GM18858 (cell line): Measurements from ENCODE around the gene NPHP4.
"Not testable (repeated sequence)": the region's sequence is repeated elsewhere in the genome, so short reads cannot be mapped to it uniquely, and the experiment has no call there.

ENCODE experiments used
- ATAC-seq: cut with Tn5 transposase; IDR thresholded peaks from one replicate; pipeline ENCODE4 v1.9.1; 2021; ENCODE audit not compliant: unreplicated experiment

The NPHP4 gene

DNA sequence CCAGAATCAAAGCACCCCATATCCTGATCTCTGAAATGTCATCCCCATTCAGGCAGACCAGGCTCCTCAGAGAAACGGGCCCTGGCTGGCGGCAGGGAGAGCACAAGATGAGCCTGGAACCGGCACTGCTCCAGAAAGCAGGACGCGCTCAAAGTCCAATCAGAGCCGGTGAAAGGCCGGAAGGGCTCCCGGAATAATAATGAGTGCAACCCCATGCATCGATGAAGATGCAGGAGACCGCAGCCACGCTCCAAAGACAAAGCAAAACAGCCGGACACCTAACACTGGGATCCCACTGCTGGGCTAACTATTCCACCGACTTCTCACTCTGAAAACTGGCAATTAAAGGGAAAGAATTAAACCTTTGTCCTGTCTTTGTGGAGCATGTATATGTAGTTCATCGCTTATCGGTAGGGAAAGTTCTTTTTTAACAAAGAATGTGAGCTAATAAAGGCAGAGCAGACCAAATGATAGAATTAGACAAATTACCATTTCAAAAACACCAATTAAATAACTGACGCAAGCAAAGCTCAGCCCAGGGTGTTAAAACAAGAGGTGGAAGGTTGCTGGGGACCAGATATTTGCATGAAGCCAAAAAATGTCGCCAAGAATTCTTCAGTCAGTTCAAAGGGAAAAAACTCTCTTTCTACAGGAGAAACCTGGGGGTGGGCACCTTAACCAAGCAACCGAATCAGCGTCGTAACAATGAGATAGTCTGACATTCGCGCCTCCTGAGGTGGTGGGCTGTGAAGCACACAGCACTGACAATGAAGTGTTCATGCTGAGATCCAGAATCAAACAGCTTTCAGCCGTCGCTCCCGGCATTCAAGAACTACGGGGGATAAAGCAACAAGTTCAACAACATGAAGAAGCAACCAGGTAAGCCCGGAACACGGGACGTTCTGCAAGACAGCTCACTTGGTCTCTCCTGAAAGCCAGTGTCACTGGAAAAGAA is 95.2 kb downstream of the NPHP4 start:
- no peak for ATAC-seq

DNA sequence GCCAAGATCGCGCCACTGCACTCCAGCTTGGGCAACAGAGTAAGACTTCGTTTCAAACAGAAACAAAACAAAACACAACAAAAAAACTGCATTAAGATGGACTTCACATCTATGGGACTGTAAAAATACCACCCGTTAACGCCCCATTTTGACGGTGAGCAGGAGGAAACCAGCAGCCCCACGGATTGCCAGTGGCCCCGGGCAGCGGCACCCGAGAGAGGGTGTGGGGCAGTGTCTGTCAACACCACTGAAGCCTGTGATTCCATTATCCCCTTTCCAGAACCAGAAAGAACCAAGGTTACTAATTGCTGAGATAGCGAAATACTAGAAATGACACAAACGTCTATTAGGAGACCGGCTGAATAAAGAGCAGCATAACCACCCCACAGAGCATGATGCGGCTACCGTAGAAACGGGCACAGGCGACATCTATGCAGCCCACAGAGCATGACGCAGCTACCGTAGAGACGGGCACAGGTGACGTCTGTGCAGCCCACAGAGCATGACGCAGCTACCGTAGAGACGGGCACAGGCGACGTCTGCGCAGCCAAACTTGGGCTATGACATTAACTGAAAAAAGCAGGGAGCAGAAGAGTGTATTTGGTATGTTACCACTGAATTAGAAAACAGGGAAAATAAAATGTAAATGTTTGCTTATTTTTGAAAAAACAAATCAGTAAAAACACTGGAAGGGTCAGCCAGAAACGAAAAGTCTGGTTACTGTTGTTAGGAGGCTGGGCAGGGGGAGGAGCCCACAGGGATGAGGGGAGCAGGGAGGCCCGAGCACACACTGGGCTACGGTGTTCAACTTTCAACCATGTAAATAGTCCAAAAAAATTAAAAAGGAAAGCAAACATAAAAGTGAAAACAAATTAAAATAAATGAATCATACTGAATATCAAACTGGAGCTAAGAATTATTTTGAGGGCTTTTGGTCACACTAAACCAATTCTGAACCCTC is 96.5 kb downstream of the NPHP4 start:
- ATAC-seq = no peak

GRCh38 chr1:5893699-5894278 is 98.4 kb downstream of the NPHP4 start:
- ATAC-seq = not testable (repeated sequence)

GRCh38 chr1:5892329-5892728 is 99.9 kb downstream of the NPHP4 start:
- ATAC-seq = no peak

DNA sequence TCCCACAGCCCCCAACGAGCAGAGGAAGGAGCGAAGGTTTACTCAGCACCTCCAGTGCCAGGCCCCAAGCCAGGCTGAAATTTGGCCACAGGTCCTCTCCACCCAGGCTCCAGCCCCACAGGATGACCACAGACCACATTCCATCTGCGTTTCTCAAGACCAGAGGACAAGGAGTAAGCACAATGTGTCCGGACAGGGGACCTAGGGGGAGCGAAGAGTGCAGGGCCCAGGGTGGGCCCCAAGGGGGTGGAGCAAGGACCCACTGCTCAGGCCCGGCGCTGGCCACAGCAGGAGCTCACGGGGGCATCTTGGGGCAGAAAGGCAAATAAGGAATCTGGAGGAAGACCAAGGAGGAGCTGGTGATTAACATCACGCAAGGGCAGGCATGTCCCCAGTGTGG is 100.5 kb downstream of the NPHP4 start:
- no peak for ATAC-seq

DNA sequence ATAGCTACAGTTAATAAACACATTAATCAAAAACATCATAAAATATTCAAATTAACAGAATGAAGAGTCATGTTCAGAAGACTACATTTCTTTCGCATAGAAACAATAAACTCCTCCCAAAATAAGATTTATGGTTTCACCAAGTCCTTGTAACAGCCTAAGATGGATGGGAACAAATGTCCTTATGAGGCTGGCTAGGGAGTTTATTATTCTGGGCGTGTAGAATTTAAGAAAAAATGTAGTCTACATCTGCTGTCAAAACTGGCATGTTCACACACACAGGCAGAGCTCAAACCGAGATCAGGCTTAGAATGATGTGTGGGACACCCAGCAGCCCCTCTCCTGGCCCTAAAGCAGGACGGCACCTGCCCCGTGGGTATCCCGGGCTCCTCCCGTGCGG is 101.1 kb downstream of the NPHP4 start:
- ATAC-seq = no peak

DNA sequence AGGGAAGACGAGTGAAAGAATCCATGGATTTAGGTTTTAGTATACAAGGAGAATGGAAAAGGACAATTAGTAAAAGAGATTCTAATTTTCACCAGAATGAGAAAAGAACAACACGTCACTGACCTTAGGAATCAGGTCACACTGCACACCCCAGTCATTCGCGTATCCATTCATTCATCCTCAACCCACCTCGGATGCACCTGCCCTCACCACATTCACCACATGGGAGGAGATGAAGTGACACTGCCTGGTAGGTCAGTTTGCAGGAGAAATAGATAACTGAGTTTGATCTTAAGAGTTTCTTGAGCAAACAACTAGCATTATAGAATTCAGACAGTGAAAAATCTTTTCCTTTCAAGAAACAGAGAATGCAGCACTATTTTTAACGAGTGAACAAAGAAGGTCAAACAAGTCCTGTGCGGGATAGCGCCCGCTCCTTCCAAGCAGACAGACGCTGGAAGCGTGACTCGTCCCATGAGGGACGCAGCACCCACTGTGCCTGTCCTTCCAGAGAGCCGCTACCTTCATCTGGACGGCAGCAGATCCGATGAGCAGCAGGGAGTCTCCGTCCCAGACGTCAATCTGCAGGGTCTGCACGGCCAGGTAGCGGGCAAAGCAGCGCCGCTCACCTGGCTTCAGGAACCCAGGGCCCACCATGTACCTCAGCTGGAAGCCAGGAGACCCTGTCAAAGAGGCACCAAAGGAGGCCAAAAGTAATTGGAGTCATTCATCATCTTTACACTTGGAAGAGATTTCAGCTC is 101.7 kb downstream of the NPHP4 start:
- no peak for ATAC-seq

DNA sequence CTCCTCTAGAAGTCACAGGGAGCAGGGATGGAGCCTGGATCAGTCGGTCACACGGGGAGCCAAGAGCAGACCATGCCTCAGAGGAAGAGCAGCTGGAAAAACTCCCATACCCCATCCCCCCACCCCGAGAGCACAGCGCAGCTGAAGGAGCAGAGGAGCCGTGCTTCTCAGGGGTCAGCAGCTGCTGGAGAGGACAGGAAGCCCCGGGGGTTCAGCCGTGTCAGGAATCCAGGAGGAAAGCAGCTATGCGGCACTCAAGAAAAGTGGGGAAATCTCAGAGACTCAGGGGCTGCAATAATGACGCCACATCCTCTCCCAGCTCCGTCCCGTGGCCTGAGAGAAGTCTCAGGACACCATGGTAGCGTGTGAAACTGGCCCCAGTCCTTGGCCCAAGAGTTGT is 102.3 kb downstream of the NPHP4 start:
- ATAC-seq = no peak

DNA sequence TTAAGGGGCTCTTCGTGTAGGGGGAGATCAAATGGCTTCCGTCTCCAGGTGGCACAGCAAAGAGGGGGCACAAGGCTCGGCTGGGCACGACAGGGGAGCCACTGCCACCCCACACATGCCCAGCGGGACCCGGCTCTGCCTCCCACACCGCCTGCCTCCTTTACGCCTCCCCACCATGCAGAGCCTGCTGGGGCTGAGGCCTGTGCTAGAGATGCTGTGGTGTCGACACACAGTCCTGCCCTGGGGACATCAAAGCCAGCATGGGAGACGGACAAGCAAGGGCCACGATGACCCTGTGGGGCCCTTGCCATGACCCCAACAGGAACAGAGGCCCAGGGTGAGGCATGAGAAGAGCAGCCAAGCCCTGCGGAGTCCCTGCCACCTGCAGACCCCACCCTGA is 102.8 kb downstream of the NPHP4 start:
- no peak for ATAC-seq

DNA sequence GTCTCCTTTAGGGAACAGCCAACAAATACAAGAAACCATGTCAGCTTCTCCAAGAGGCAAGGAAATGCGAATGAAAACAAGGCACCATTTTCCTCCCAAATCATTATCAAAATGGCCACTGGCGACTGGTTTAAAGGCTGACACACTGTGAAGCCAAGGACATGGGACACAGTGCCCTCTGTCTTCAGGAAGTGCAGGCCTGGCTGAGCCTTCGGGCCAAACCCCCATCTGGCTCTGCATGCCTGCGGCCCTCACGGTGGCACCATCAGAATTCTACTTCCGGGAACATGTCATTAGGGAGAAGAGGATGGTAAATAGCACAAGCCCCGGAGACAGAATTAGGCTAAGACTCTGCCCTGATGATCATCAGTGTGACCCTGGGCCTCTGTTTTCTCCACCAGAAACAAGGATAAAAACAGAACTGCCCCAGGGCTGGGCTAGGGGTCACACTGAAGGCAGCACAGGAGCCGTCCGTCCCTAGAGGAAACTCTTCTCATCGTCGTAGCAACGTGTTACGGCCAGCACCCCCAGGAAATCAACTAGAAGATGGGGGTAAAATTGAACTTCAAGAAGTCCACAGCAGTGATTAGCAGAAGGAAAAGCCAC is 103.5 kb downstream of the NPHP4 start:
- ATAC-seq = no peak

DNA sequence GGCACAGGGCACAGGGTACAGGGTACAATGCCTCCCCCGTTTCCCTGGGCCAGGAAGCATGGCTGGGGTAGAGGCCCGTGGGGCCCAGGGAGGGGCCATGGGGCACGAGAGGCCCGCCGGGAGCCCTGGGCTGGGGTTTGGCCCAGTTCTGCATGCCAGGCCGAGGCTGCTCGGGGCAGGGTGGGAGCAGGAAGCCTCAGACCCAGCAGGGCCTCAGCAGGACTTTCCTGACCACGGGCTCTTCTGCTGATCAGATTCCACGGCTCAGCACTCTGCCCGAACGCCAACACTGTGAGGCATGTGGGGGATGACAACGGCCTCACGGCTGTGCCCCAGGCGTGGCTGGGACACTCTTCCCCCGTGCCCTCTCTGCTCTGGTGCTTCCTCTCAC is 104.3 kb downstream of the NPHP4 start:
- ATAC-seq = no peak

DNA sequence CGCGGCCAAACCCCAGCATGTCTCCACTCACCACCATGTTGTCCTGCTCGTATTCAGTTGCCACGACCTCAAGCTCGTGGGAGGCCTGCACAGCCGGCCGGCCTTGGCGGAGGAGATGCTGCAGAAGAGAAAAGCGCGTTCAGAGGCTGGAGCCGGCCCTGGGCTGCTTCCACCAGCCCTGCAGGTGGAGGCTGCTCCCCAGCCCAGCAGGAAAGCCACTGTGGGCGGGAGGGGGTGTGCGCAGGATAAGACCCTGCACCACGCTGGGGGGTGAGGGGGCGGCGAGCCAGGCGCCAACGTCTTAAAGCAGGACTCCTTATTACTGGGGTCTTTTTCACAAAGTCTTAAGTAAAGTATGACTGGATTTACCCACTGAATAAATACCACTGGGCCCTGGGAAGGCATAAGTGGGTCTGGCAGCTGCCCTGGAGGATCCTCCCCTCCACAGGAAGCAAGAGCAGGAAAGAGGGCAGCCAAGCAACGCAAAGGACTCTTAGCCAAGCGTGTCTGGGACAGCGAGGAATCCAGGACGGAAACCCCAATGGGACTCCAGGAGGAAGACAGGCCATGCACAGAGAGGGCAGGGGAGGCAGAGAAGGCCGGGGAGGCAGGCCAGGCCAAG is 104.8 kb downstream of the NPHP4 start:
- ATAC-seq = no peak

DNA sequence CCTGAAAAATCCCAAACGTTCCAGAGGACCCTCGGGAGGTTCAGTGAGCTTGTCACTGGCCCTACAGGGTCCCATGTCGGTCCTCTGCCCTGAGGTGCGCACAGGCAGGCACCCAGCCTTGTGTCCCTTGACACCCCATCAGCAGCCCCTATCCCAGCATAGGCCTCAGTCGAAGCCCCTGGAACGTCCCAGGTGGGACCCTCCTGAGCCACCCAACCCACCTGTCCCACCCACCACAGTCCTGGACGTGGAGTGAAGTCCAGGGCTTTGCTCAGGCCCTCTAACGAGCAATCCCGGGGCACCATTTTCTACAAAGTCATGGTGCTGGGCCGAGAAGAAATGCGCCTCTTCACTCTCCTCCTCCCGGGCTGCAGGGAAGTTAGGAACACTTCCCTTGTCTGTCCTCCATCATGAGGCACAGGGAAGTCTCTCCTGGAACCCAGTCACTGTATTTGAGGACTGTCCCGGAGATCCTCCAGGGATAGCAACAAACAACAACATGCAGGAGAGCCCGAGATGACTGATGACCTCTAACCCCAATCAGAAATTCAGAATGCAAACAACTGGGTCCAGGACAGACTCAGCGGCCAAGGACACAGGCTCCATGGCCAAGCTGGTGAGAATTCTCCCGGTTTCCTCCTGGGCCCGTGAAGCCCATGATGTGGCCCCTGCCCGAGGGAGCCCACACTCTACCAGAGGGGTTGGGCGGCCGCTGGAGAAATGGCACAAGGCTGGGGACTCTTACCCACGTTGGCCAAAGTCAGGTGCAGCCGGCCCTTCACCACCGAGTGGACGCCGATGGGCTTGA is 105.5 kb downstream of the NPHP4 start:
- no peak for ATAC-seq

DNA sequence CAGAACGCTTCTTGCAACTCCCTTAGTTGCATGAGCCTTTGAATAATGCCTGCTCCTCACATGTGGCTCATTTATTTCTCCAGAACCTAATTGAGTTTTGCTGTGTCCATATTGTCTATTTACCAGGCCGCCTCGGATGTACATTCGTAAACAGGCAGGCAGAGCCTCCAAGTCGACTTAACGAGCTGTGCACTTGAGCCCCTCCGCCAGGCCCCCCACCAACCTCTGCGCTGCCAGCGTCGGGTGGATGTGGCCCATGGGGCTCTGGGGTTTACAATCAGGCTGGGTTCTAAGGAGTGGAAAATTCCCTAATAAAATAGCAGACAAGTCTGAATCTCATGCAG is 106.1 kb downstream of the NPHP4 start:
- ATAC-seq = no peak

GRCh38 chr1:5885471-5886139 is 106.6 kb downstream of the NPHP4 start:
- no peak for ATAC-seq

DNA sequence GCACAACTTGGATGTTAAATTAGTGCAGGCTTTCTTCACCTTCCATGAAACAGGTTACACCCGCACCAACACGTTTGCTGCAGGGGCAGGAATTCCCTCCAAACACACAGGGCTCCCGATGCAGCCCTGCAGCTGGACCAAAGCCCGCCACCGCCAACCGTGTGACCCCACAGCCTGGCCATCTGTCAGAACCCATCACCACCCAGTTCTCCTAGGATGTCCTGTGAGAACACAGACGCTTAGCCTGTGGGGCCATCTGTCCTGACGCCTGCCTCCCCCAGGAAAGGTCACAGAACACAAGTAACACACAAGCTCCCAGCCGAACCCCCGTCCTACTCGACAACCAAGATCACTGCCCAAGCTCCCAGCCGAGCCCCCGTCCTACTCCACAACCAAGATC is 108.1 kb downstream of the NPHP4 start:
- no peak for ATAC-seq

DNA sequence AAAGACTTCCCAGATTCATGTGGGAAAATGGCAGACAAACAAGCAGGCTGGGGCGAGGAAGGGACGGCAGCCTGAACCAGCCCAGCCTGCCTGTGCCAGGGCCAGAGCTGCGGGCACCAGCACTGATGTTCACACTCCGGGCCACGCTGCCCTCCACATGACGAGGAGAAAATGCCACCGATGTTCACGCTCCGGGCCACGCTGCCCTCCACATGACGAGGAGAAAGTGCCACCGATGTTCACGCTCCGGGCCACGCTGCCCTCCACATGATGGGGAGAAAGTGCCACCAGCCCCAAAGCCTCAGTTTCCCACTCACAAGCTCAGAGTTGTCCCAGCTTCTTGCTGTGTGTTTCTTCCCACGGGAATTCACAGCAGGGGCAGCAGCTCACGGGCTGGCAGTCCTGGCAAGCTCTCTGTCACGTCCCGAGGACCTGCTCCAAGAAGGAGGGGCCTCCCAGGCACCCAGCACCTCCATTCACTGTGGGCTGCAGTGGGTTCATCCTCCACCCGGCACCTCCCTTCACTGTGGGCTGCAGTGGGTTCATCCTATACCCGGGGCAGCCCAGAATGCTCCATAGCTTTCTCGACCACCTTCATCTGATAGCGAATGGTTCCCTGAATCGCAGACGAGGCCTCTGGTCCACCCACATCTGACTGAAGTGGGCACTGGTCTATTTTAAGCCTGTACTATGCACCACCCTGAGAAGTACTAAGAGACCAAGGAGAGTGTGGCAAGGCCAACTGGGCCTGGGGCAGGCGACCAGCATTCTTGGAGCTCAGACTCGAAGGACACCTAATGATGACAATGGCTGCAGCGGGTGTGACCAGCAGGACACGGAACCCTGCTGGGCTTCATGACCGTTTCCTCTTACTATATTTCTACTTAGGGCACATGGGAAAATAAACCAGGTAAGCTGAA is 108.8 kb downstream of the NPHP4 start:
- ATAC-seq = no peak
